ENCODE measurements around the gene ANXA5.

The ANXA5 gene

DNA sequence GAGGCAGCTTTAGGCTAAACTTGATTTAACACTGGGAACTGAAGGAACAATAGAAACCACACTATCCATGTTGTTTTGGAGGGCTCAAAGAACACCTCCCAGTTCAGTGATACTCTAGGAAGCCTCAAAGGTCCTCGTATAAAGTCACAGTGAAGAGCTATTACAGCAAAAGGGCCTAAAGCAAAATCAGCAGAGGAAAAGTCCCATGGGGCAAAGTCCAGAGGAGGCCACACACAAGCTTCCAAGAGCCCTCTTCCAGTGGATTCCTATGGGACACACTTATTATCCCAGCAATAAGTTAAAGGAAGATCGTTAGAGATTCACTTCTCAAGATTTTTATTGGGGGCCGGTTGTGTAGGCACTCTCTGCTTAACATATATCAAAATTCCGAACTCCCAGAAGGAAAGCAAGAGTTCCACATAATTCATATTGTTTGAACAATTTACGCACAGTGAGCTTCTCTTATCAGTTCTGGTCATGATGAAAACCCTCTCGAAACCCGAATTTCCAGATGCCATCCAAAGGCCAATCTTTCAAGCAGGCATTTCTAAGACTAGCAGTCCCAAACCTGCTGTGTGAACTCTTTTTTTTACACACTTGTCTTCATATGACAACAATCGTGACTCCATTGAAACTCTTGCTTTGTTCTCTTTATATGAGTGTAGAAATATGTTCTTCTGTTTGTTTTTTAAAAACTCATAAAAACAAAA lies 53.7 kb downstream of the ANXA5 start:
- no peak for DNase-seq (ENCODE audit: low read depth)

DNA sequence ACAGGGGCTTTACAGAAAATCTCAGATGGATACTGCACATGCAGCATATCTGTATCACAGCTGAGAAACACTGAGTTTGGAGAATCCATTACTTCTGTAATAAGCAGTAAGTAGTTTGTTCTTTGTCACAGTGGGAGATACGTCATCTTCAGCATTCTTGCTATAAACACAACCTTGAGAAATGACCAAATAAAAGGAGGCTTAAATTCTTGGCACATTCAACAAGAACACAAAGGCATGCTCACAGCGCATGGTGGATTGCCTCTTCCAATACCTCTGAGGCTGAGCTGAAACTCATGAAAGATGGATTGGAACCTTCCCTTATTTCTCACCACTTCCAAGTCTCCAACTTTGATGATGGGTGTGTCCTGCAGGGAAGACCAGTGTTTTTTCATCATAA lies 54.5 kb downstream of the ANXA5 start:
- no peak for DNase-seq (ENCODE audit: low read depth)

DNA sequence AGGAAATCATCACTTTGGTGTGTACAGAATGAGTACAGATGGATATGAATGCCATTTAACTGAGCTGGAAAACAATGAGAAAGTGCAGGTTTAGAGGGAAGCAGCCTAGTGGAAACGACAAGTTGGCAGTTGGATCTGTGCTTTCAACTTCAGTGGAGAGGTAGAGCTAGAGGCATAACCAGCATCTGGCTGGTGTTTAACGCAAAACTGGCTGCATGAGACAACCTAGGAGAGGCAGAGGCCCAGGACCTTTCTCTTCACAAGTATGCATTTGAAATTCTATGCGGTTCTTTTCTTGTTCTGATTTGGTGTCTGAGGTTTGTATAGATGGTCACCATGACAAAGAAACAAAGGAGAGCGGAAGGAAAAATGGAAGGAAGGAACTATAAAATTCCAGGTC lies 63.1 kb downstream of the ANXA5 start:
- DNase-seq (ENCODE audit: low read depth): no peak

DNA sequence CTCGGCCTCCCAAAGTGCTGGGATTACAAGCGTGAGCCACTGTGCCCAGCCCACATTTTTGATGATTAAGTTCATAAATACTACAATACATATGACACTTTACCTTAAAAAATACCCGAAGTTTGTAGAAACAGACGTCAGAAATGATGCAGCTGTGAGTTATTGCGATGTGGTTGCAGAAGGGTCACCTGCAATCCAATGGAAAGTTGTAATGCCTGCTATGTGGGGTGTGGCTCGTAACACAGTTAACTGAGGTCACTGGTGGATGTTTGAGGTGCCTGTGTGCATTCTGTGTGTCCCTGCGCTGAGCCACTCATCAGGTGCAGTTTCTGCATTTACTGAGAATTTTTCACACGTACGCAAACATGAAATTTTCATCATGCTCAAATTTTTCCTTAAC lies 64.1 kb downstream of the ANXA5 start:
- no peak for DNase-seq (ENCODE audit: low read depth)
